GM19467 (cell line): ENCODE results near the gene POGLUT2.

Experiments
- ATAC-seq: cut with Tn5 transposase; IDR thresholded peaks from one replicate; pipeline ENCODE4 v1.9.1; 2021; ENCODE audit warnings: mild to moderate bottlenecking, moderate library complexity; ENCODE audit not compliant: unreplicated experiment

The POGLUT2 gene

DNA sequence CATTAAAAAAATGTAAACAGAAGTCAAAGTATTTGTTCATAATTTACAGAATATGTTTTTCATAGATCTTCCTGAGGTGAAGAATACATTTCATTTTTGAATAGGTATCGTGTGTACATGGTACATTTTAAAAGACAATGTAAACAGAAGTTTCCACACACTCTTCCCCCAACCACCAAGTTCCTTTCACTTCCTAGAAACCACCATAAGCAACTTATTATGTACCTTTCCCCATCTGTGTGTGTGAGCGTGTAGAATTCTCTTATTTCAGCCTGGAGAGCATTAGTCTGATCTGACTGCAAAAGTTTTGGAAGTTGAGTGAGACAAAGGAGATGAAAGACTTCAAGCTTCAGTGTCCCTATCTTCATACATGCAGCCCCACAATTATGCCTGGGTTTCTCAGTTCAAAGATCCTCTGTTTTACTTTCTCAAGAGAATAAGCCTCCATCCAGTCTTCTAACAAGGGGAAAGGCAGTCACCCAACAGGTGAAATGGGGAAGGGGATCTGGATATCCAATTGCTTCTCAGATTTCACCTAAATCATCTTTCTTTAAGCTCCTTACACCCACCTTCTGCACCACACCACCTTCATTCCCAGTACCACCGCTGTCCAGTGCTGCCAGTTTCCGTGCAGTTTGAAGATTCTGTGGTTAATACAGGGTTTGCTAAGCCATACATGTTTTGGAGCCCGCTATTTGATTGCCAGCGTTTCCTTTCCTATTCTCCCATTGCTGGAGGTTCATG lies 27.3 kb downstream of the POGLUT2 start:
- ATAC-seq, result no peak

GRCh38 chr13:102770435-102770834 lies 28.3 kb downstream of the POGLUT2 start:
- no peak for ATAC-seq

GRCh38 chr13:102769679-102770078 lies 29.1 kb downstream of the POGLUT2 start:
- no peak for ATAC-seq

DNA sequence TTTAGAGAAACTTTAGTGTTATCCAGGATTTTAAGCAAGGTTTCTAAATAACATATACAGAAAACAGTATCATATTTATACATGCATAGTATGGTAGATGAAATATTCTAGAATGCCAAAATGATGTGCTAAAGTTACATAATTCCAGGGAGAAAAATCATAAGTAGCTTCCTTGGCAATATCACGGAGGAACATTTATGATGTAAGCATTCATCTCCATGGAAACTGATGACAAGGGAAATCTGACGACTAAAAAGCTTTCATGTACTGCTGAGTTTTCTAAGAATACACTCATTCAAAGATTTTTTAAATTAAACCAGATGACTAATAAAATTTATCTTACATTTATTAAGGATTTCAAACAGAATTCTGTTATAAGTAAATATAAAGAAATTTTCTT lies 29.9 kb downstream of the POGLUT2 start:
- ATAC-seq, result no peak

DNA sequence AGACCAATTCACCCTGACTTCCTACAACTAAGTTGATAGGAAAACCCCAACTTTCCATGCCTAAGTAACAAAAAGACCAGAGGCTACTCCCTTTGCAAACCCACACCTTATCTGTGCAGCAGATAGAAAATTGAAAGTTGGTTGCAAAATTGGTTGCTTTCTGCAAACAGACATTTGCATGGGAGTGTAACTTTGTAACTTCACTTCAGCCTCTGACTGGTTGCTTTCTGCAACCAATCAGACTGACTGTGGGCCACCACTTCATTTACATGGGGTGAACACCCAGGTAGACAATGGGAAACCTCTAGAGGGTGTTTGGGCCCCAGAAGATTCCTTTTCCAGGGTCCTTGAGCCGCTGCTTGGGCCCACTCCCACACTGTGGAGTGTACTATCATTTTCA lies 35.0 kb downstream of the POGLUT2 start:
- ATAC-seq, result no peak

DNA sequence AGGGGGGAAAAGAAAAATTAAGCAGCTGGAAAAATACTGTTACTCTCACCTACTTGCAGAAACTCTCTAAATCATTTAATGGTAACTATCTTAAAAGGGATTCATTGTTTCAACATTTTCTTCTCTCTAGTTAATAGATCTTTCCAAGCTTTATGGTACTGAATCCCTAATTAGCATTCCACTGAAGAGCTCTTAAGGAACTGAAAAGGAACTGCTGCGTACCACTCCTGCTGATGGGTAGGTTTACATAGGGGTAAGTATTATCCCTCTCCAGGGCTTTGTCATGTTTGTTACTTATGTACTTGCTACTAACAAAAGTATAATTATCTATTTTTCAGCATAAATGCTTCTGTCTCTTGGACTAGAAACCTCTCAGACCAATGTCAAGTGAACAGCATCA lies 37.7 kb downstream of the POGLUT2 start:
- no peak for ATAC-seq

DNA sequence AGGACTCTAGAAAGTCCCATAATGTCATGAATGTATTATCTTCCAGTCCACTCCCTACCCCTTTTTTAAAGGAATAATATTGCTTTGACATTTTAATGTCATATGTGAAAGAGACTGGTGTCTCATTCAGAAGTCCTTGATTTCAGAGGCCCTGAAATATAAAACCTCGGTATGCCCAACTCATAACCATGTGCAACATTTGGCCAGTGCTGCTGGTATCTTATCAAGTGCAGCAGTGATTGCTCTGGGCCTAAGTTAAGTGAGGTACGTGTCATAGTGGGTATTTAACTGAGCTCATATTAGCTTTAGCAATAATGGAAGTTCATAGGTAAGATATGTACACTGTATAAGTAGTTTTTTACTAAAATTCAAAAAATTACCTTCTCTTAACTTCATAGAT lies 39.9 kb downstream of the POGLUT2 start:
- ATAC-seq, result no peak

- ATAC-seq, result no peak
Observed at GRCh38 chr13:102757006-102757405, 41.8 kb downstream of the POGLUT2 start.

DNA sequence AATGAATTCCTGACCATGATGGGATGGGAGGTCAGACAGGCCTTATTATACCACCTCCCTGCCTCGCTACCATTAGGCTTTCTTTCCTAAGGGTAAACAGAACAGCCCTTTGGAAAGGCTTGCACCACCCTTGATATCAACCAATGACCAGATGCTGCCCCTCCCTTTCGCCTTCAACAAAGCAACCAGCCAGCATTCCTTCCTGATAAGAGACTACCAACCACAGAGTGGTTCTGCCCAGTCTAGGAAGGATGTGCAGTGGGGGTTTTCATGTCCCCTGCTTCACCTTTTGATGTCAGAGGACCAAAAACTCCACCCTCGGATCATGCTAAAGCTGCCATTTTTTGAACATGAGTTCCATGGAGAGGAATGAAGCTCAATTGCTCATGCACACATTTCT lies 46.9 kb downstream of the POGLUT2 start:
- ATAC-seq, result no peak

DNA sequence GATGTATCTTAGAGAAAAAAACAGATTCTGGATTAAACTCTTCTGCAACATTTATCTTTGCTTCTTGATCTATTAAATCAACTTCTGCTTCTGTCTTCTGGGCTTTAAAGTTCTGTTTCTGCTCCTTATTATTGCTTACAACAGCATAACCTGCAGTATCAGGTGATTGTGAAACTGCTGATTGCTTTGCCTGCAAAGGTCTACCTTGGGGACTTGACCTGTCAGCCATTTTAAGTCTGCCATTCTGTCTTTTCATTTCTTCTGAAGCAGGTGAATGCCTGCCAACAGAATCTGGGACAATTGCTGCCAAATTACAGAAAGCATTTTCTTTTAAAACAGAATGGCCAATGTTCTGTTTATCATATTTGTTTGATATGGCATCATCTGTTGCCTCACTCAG lies 56.3 kb downstream of the POGLUT2 start:
- no peak for ATAC-seq

GRCh38 chr13:102742101-102742500 lies 56.7 kb downstream of the POGLUT2 start:
- ATAC-seq, result no peak
